Measurements from ENCODE around the gene MAP3K19.
"Not testable (repeated sequence)": the region's sequence is repeated elsewhere in the genome, so short reads cannot be mapped to it uniquely, and the experiment has no call there.

MAP3K19 gene
- total RNA-seq = 0 to 2.3 (median 0) reads per million in 17 experiments

- no peak for DNase-seq
Measured at GRCh38 chr2:135047300-135047699, at the start of gene MAP3K19. Gene MAP3K19 (minus strand): TSS chr2:135047447. CDS start chr2:135024647, 22,800 bp downstream.

GRCh38 chr2:135096665-135097446 is 49.6 kb upstream of the MAP3K19 start:
- DNase-seq = no peak

GRCh38 chr2:135095591-135095990 is 48.3 kb upstream of the MAP3K19 start:
- no peak for DNase-seq

- no peak for DNase-seq
Measured at GRCh38 chr2:135094508-135094907, 47.3 kb upstream of the MAP3K19 start.

GRCh38 chr2:135093670-135094330 is 46.6 kb upstream of the MAP3K19 start:
- no peak for DNase-seq

GRCh38 chr2:135093193-135093592 is 45.9 kb upstream of the MAP3K19 start:
- no peak for DNase-seq

GRCh38 chr2:135091681-135092080 is 44.4 kb upstream of the MAP3K19 start:
- DNase-seq = no peak

GRCh38 chr2:135089597-135089996 is 42.4 kb upstream of the MAP3K19 start:
- DNase-seq = not testable (repeated sequence)

- no peak for DNase-seq
Measured at GRCh38 chr2:135086222-135086621, 39.0 kb upstream of the MAP3K19 start.

- no peak for DNase-seq
Measured at GRCh38 chr2:135078417-135078816, 31.2 kb upstream of the MAP3K19 start.

- DNase-seq = no peak
Measured at GRCh38 chr2:135076556-135076955, 29.3 kb upstream of the MAP3K19 start.

GRCh38 chr2:135074216-135074615 is 27.0 kb upstream of the MAP3K19 start:
- DNase-seq = no peak

- no peak for DNase-seq
Measured at GRCh38 chr2:135072125-135072997, 25.1 kb upstream of the MAP3K19 start.

GRCh38 chr2:135066710-135067109 is 19.5 kb upstream of the MAP3K19 start:
- DNase-seq = peak in 2 of 4 experiments; percentile 11 to 25

- no peak for DNase-seq
Measured at GRCh38 chr2:135064149-135064548, 16.9 kb upstream of the MAP3K19 start.

- no peak for DNase-seq
Measured at GRCh38 chr2:135063210-135063609, 16.0 kb upstream of the MAP3K19 start.

- no peak for DNase-seq
Measured at GRCh38 chr2:135059577-135059976, 12.3 kb upstream of the MAP3K19 start.

- DNase-seq = no peak
Measured at GRCh38 chr2:135056790-135057189, 9.5 kb upstream of the MAP3K19 start.

- no peak for DNase-seq
Measured at GRCh38 chr2:135055182-135055786, 8.0 kb upstream of the MAP3K19 start.

GRCh38 chr2:135052997-135053474 is 5.8 kb upstream of the MAP3K19 start:
- DNase-seq = no peak

- peak; percentile 84 to 93 (median 90) for DNase-seq
Measured at GRCh38 chr2:135052042-135052876, 5.0 kb upstream of the MAP3K19 start, which contains the start of gene RAB3GAP1. Gene RAB3GAP1 (plus strand): TSS chr2:135052292. CDS start chr2:135052308, 16 bp downstream.
